ENCODE results near the gene STXBP1. TPM values are rescaled to one million over a fixed set of nuclear protein-coding genes. Genes with fewer than 3 reads are reported as not detected.
A peak's percentile ranks its signal among the peaks of the same experiment; 100 is the strongest.
"Not testable (repeated sequence)": the region's sequence is repeated elsewhere in the genome, so short reads cannot be mapped to it uniquely, and the experiment has no call there.

Gene STXBP1
- total RNA-seq, 2 donors from 2014 or later: 4.0 to 8.1 TPM

- DNase-seq (ENCODE audit: low spot score): peak; percentile 32
- Mint-ChIP-seq H3K36me3 (no peaks in the 10 kb centered on the region), H3K9me3 (no peaks in the 10 kb centered on the region), H3K27me3 (no peaks in the 10 kb centered on the region), H3K4me3 (peak overlapping the region; percentile 82), H3K27ac (peak overlapping the region; percentile 59 to 68), H3K4me1 (ENCODE audit: low read depth in 2 of 2) (peaks cover 36 to 38% of the 10 kb centered on the region in 2 donors)
- no peak for ATAC-seq
Observed at GRCh38 chr9:127570533-127571111, 41.5 kb upstream of the STXBP1 start.

DNA sequence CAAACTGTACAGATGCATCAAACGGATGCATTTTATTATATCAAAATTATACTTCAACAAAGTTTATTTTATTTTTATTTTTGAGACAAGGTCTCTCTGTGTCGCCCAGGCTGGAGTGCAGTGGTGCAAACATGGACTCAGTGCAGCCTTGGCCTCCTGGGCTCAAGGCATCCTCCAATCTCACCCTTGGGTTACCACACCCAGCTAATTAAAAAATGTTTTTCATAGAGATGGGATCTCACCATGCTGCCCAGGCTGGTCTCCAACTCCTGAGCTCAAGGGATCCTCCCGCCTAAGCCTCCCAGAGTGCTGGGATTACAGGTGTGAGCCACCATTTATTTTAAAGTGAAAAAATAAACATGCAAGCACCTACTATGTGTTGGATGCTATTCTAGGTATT, 40.1 kb upstream of the STXBP1 start:
- Mint-ChIP-seq H3K27ac (peak overlapping the region in 1 of 2 donors; percentile 73), H3K27me3 (no peaks in the 10 kb centered on the region), H3K36me3 (no peaks in the 10 kb centered on the region), H3K9me3 (no peaks in the 10 kb centered on the region), H3K4me3 (no peak overlapping the region), H3K4me1 (ENCODE audit: low read depth in 2 of 2) (peaks cover 42 to 46% of the 10 kb centered on the region in 2 donors)
- ATAC-seq: no peak
- DNase-seq (ENCODE audit: low spot score): peak; percentile 15

DNA sequence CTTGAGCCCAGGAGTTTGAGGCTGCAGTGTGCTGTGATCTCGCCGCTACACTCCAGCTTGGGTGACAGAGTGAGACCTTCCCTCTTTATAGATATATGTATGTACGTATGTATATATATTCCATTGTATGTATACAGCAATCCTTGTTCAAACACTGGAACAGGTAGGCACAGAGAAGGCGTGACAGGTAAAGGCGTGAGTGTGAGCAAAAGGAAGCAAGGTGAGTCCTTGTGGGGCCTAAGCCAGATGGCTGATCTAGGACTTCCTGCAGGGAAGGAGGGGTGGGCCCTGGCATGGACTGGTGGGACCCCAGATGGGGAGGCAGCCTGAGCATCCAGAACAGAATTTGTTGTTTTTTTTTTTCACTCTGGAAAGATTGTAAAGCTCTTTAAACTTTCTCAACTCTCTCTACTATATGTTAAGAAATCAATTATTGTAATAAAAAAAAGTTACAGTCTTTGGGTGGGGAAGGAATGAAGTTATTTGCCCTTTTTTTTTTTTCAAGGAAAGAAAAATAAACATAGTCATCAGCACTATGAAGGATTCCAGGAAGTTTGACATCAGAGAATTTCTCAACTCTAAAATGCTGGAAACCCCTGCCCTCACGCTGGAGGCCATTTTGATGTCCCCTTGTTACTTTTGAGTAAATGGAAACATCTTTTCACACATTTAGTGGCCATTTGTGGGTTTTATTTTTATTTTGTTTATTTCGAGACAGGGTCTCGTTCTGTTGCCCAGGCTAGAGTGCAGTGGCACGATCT, 38.9 kb upstream of the STXBP1 start:
- Mint-ChIP-seq H3K27ac (peak overlapping the region in 1 of 2 donors; percentile 73), H3K4me3 (peak overlapping the region; percentile 4), H3K9me3 (no peaks in the 10 kb centered on the region), H3K27me3 (no peaks in the 10 kb centered on the region), H3K36me3 (no peaks in the 10 kb centered on the region), H3K4me1 (ENCODE audit: low read depth in 2 of 2) (peaks cover 35 to 42% of the 10 kb centered on the region in 2 donors)
- ATAC-seq: no peak
- peak; percentile 18 for DNase-seq (ENCODE audit: low spot score)

DNA sequence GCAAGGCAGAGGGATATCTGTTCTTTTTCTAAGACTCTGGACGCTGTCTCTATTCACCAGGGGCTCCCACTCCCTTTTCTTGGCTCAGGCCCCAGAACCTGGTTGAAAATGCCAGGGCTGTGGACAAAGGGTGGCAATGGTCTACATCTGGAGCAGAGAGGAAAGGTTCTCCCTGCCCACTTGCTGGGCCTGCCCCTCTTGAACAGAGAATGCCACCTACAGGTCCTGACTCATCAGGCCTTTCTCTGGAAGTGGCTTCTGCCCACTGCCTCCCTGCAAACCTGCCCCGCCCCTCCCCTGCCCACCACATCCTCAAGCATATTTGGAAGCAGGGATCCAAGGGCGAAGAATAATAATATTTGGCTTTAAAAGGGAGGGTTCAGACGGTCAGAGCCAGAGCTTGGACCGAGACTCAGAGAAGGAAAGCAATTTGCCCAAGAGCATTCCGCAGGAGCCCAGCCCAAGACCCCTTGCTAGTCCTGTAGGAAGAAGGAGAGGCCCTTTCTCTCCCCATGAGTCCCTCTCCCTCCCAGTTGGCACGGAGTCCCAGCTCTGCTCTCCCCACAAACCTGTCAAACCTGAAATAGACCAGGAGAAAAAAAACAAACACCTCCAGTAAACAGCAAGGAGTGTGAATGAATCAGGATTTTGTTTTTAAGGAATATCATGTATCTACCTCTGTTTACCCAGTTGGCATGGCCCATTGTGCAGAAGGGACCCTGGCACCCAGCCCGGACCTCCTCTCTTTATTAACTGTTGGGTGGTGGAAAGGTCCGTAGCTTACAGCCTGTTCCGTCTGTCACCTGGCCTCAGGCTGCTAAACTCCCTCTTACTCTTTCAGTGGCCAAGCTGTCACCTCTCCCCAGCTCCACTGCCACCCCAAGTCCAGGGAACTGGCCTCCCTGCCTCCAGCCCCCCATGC, 37.7 kb upstream of the STXBP1 start:
- DNase-seq (ENCODE audit: low spot score): peak; percentile 1
- peaks cover 44 to 52% of the 10 kb centered on the region in 2 donors for H3K4me1 Mint-ChIP-seq (ENCODE audit: low read depth in 2 of 2)
- H3K27ac Mint-ChIP-seq: peak overlapping the region in 1 of 2 donors; percentile 71
- no peaks in the 10 kb centered on the region for H3K27me3 Mint-ChIP-seq
- ATAC-seq: no peak
- H3K36me3 Mint-ChIP-seq: no peaks in the 10 kb centered on the region
- no peaks in the 10 kb centered on the region for H3K9me3 Mint-ChIP-seq
- H3K4me3 Mint-ChIP-seq: no peak overlapping the region

GRCh38 chr9:127575875-127576778, 36.0 kb upstream of the STXBP1 start:
- peak overlapping the region; percentile 39 to 85 for H3K27ac Mint-ChIP-seq
- no peak overlapping the region for H3K4me3 Mint-ChIP-seq
- no peaks in the 10 kb centered on the region for H3K36me3 Mint-ChIP-seq
- no peaks in the 10 kb centered on the region for H3K9me3 Mint-ChIP-seq
- ATAC-seq: no peak
- no peaks in the 10 kb centered on the region for H3K27me3 Mint-ChIP-seq
- H3K4me1 Mint-ChIP-seq (ENCODE audit: low read depth in 2 of 2): peaks cover 40 to 48% of the 10 kb centered on the region in 2 donors
- DNase-seq (ENCODE audit: low spot score): no peak

DNA sequence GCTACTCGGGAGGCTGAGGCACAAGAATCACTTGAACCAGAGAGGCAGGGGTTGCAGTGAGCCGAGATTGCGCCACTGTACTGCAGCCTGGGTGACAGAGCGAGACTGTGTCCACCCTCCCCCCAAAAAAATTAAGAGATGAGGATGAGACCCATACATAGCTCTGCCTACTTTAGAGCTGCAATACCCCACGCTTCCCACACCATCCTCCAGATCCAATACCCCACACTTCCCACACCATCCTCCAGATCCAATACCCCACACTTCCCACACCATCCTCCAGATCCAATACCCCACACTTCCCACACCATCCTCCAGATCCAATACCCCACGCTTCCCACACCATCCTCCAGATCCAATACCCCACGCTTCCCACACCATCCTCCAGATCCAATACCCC, 34.9 kb upstream of the STXBP1 start:
- DNase-seq (ENCODE audit: low spot score); ATAC-seq; H3K27me3 Mint-ChIP-seq; H3K36me3 Mint-ChIP-seq; H3K9me3 Mint-ChIP-seq; H3K4me3 Mint-ChIP-seq; H3K27ac Mint-ChIP-seq: not testable (repeated sequence)
- peaks cover 40 to 45% of the 10 kb centered on the region in 2 donors for H3K4me1 Mint-ChIP-seq (ENCODE audit: low read depth in 2 of 2)

GRCh38 chr9:127578627-127578951, 33.5 kb upstream of the STXBP1 start:
- Mint-ChIP-seq H3K4me1 (ENCODE audit: low read depth in 2 of 2) (peaks cover 38 to 40% of the 10 kb centered on the region in 2 donors), H3K4me3 (peak overlapping the region; percentile 89), H3K36me3 (no peaks in the 10 kb centered on the region), H3K27ac (peak overlapping the region; percentile 90 to 94), H3K27me3 (no peaks in the 10 kb centered on the region), H3K9me3 (no peaks in the 10 kb centered on the region)
- peak in 1 of 2 donors; percentile 1 for ATAC-seq
- DNase-seq (ENCODE audit: low spot score): no peak

DNA sequence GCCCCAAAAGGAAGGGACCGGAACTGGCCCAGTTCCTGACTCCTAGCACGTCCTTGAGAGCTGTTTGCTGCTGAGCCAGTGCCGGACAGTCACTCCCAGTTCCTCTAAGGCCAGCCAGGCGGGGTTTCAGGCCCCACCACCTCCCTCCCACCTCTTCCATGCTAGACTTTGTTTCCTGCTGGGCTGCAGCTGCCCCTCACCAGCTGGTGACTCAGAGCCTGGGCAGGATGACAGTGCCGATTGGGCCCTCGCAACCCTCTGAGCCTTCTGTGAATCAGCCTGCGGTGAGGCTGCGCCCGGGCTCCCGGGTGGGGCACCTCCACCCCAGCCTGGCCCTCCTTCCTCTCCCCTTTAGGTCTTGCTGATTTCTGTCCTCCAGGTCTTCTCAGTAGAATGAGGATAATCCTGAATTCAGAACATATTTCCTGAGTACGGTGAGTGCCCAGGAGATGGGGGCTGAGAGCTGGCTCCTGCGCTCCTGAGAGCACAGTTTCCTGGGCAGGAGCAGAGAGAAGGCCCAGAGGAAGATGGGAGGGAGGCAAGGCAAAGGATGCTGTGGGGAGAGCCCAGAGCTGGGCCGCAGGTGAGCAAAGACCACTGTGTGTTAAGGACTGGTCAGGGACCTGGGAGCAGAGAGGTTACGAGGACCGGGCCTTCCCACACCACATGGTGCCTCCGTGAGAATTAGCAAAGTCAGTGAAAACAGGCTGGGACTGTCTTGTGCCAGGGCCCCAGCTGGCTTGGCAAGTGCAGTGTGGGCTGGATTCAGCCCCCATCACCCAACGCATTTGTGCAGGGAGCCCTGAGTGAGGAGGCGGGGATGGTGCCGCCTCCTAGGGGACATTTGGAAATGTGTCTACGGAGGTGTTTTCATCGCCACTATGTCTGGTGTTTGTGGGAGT, 32.9 kb upstream of the STXBP1 start:
- Mint-ChIP-seq H3K27ac (peak overlapping the region; percentile 90 to 94), H3K9me3 (no peaks in the 10 kb centered on the region), H3K4me1 (ENCODE audit: low read depth in 2 of 2) (peaks cover 34% of the 10 kb centered on the region in 2 donors), H3K36me3 (no peaks in the 10 kb centered on the region), H3K27me3 (no peaks in the 10 kb centered on the region), H3K4me3 (peak overlapping the region; percentile 89)
- DNase-seq (ENCODE audit: low spot score): peak; percentile 92
- peak; percentile 99 to 100 for ATAC-seq

GRCh38 chr9:127580366-127580765, 31.7 kb upstream of the STXBP1 start:
- DNase-seq (ENCODE audit: low spot score): no peak
- Mint-ChIP-seq H3K27ac (peak overlapping the region; percentile 50 to 90), H3K4me3 (peak overlapping the region; percentile 38), H3K36me3 (no peaks in the 10 kb centered on the region), H3K4me1 (ENCODE audit: low read depth in 2 of 2) (peaks cover 26 to 27% of the 10 kb centered on the region in 2 donors), H3K9me3 (no peaks in the 10 kb centered on the region), H3K27me3 (no peaks in the 10 kb centered on the region)
- ATAC-seq: no peak

- Mint-ChIP-seq H3K4me1 (ENCODE audit: low read depth in 2 of 2) (peaks cover 24 to 30% of the 10 kb centered on the region in 2 donors), H3K9me3 (no peaks in the 10 kb centered on the region), H3K27ac (peak overlapping the region; percentile 50 to 90), H3K27me3 (no peaks in the 10 kb centered on the region), H3K36me3 (no peaks in the 10 kb centered on the region), H3K4me3 (no peak overlapping the region)
- DNase-seq (ENCODE audit: low spot score) (no peak), ATAC-seq (no peak)
Observed at GRCh38 chr9:127580879-127581475, 31.1 kb upstream of the STXBP1 start.

- H3K27ac Mint-ChIP-seq, H3K9me3 Mint-ChIP-seq, H3K4me3 Mint-ChIP-seq: not testable (repeated sequence)
Observed at GRCh38 chr9:127584474-127584805, 27.6 kb upstream of the STXBP1 start.

DNA sequence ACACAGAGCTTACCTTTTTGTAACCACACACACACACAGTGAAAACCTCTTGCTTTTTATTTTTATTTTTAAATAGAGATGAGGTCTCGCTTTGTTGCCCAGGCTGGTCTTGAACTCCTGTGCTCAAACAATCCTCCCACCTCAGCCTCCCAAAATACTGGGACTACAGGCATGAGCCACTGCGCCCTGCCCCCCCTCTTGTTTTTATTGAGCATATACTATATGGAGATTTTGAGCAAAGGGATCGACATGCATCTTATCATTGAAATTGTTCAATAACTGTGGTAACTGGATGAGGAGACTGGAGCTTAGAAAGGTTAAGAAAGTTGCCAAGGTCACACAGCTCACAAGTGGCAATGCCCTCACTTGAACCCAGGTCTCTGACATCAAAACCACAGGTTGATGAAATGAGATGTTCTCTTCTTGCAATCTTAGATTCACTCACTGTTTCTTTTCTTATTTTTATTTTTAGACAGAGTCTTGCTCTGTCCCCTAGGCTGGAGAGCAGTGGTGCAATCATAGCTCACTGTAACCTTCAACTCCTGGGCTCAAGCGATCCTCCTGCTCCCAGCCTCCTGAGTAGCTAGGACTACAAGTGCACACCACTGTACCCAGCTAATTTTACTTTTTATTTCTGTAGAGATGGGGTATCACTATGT, 26.8 kb upstream of the STXBP1 start:
- H3K9me3 Mint-ChIP-seq: no peaks in the 10 kb centered on the region
- no peak for ATAC-seq
- no peak overlapping the region for H3K27ac Mint-ChIP-seq
- H3K4me1 Mint-ChIP-seq (ENCODE audit: low read depth in 2 of 2): peaks cover 7 to 21% of the 10 kb centered on the region in 2 donors
- DNase-seq (ENCODE audit: low spot score): no peak
- no peak overlapping the region for H3K4me3 Mint-ChIP-seq
- H3K27me3 Mint-ChIP-seq: peaks cover 0 to 4% of the 10 kb centered on the region in 2 donors
- no peaks in the 10 kb centered on the region for H3K36me3 Mint-ChIP-seq

More at GRCh38 chr9:127584474-127584805, 27.6 kb upstream of the STXBP1 start:
- not testable (repeated sequence) for DNase-seq (ENCODE audit: low spot score); H3K36me3 Mint-ChIP-seq; H3K27me3 Mint-ChIP-seq; ATAC-seq
- peaks cover 6 to 20% of the 10 kb centered on the region in 2 donors for H3K4me1 Mint-ChIP-seq (ENCODE audit: low read depth in 2 of 2)

All from natural killer cell treated with Interleukin-12 subunit alpha and Interleukin-12 subunit beta and Interleukin-15 and Interleukin-18, amount 100 ng/mL, for 72 hours (primary cell).